ENCODE measurements around the gene SPG11.
"Not testable (repeated sequence)": the region's sequence is repeated elsewhere in the genome, so short reads cannot be mapped to it uniquely, and the experiment has no call there.

SPG11 gene

GRCh38 chr15:44554934-44555723 lies 108.3 kb downstream of the SPG11 start:
- DNase-seq = no peak

- DNase-seq = no peak
Measured at GRCh38 chr15:44550734-44551133, 112.7 kb downstream of the SPG11 start.

- DNase-seq = no peak
Measured at GRCh38 chr15:44550256-44550655, 113.2 kb downstream of the SPG11 start.

GRCh38 chr15:44549152-44549551 lies 114.3 kb downstream of the SPG11 start:
- not testable (repeated sequence) for DNase-seq

GRCh38 chr15:44545913-44546802 lies 117.3 kb downstream of the SPG11 start:
- no peak for DNase-seq

- DNase-seq = not testable (repeated sequence)
Measured at GRCh38 chr15:44544745-44545144, 118.7 kb downstream of the SPG11 start.

- no peak for DNase-seq
Measured at GRCh38 chr15:44542596-44542995, 120.9 kb downstream of the SPG11 start.

GRCh38 chr15:44541282-44541958 lies 122.0 kb downstream of the SPG11 start:
- DNase-seq = no peak

GRCh38 chr15:44537735-44538240 lies 125.7 kb downstream of the SPG11 start:
- DNase-seq = no peak

GRCh38 chr15:44536962-44537734 lies 126.3 kb downstream of the SPG11 start, which contains the start of gene EIF3J:
EIF3J (plus strand) TSS chr15:44537147; CDS start chr15:44537195, 48 bp downstream.
- DNase-seq = peak; percentile 91

- no peak for DNase-seq
Measured at GRCh38 chr15:44536302-44536961, 127.0 kb downstream of the SPG11 start.

GRCh38 chr15:44535523-44536301 lies 127.8 kb downstream of the SPG11 start:
- DNase-seq = peak; percentile 21

- DNase-seq = no peak
Measured at GRCh38 chr15:44535092-44535491, 128.4 kb downstream of the SPG11 start.

- DNase-seq = no peak
Measured at GRCh38 chr15:44532689-44533088, 130.8 kb downstream of the SPG11 start.

GRCh38 chr15:44532275-44532674 lies 131.2 kb downstream of the SPG11 start:
- DNase-seq = not testable (repeated sequence)

GRCh38 chr15:44530653-44531052 lies 132.8 kb downstream of the SPG11 start:
- no peak for DNase-seq

- DNase-seq = no peak
Measured at GRCh38 chr15:44529864-44530604, 133.4 kb downstream of the SPG11 start.

GRCh38 chr15:44527241-44527640 lies 136.2 kb downstream of the SPG11 start:
- no peak for DNase-seq

- DNase-seq = no peak
Measured at GRCh38 chr15:44525018-44525417, 138.4 kb downstream of the SPG11 start.

GRCh38 chr15:44519537-44519936 lies 143.9 kb downstream of the SPG11 start:
- DNase-seq = no peak
